HepG2 (cell line): ENCODE results near the gene KRTDAP. TPM values are rescaled to one million over a fixed set of nuclear protein-coding genes. Genes with fewer than 3 reads are reported as not detected.

Experiments
- BCL6 ChIP-seq: IDR thresholded peaks from 2 replicates; pipeline ENCODE4 v1.6.1; 2016; ENCODE audit warnings: missing genetic modification reagents, missing compliant biosample characterization
- BRF2 ChIP-seq: sonication (generic); formaldehyde crosslinking; IDR thresholded peaks from 2 replicates; pipeline ENCODE4 v1.8.1; 2022; ENCODE audit warnings: mild to moderate bottlenecking, missing genetic modification reagents
- GLMP ChIP-seq: sonication (generic); formaldehyde crosslinking; IDR thresholded peaks from 2 replicates; pipeline ENCODE4 v1.9.0; 2021; ENCODE audit warnings: missing genetic modification reagents, mild to moderate bottlenecking, borderline replicate concordance
- HCFC1 ChIP-seq: fragments of 150-350 bp; IDR thresholded peaks from 2 replicates; pipeline ENCODE4 v1.6.1; 2014; ENCODE audit warnings: low read depth, low read length
- HNF4A ChIP-seq: sonication (generic); formaldehyde crosslinking; IDR thresholded peaks from 2 replicates; pipeline ENCODE4 v1.4.0; 2020; ENCODE audit warnings: missing genetic modification reagents
- HNRNPUL1 ChIP-seq: fragments of 200-400 bp; formaldehyde crosslinking; IDR thresholded peaks from 2 replicates; pipeline ENCODE4 v1.6.1; 2017; ENCODE audit warnings: low read depth, mild to moderate bottlenecking, low read length, moderate library complexity
- KLF12 ChIP-seq: sonication (generic); formaldehyde crosslinking; IDR thresholded peaks from 2 replicates; pipeline ENCODE4 v1.4.0; 2020; ENCODE audit warnings: missing genetic modification reagents, borderline replicate concordance
- MEF2D ChIP-seq: sonication (generic); formaldehyde crosslinking; IDR thresholded peaks from 2 replicates; pipeline ENCODE4 v1.5.1; 2020; ENCODE audit warnings: mild to moderate bottlenecking, missing genetic modification reagents
- NCOA1 ChIP-seq: sonication (generic); formaldehyde crosslinking; IDR thresholded peaks from 2 replicates; pipeline ENCODE4 v1.9.0; 2021; ENCODE audit warnings: missing genetic modification reagents
- NFE2L2 ChIP-seq: fragments of 150-350 bp; IDR thresholded peaks from 2 replicates; pipeline ENCODE4 v1.6.1; 2014; ENCODE audit warnings: low read length
- PCBP1 ChIP-seq: fragments of 200-400 bp; formaldehyde crosslinking; IDR thresholded peaks from 2 replicates; pipeline ENCODE4 v1.6.1; 2017; ENCODE audit warnings: mild to moderate bottlenecking, low read depth, low read length, borderline replicate concordance
- REXO4 ChIP-seq: sonication (generic); formaldehyde crosslinking; IDR thresholded peaks from 2 replicates; pipeline ENCODE4 v1.8.0; 2022; ENCODE audit warnings: missing genetic modification reagents, mild to moderate bottlenecking, borderline replicate concordance
- SIN3B ChIP-seq: fragments of 150-350 bp; IDR thresholded peaks from 2 replicates; pipeline ENCODE4 v1.6.1; 2014; ENCODE audit warnings: low read length
- ZBTB39 ChIP-seq: sonication (generic); formaldehyde crosslinking; IDR thresholded peaks from 2 replicates; pipeline ENCODE4 v1.5.0; 2020; ENCODE audit warnings: missing genetic modification reagents
- ZNF766 ChIP-seq: sonication (generic); formaldehyde crosslinking; IDR thresholded peaks from 2 replicates; pipeline ENCODE4 v1.5.0; 2020; ENCODE audit warnings: missing genetic modification reagents, borderline replicate concordance
- ZNF781 ChIP-seq: sonication (generic); formaldehyde crosslinking; IDR thresholded peaks from 2 replicates; pipeline ENCODE4 v1.5.1; 2020; ENCODE audit warnings: borderline replicate concordance, mild to moderate bottlenecking, missing genetic modification reagents; ENCODE audit errors: not compliant biosample characterization
- polyA plus RNA-seq, 8 experiments: library from polyadenylated mRNA; depleted of rRNA in 3 of 8; stranded (reverse) in 7 of 8; unstranded in 1 of 8; fragments of >200 nt; fragmentation: Illumina TruSeq in 4 of 8; extraction: Trizol in 4 of 8; gene quantifications; 2 replicates each; pipeline versions ENCODE4 v1.2.1 to v1.2.3, GENCODE V29; 2011 to 2016; ENCODE audit warnings: low read depth in 4 of 8, missing spikeins in 1 of 8, mixed read lengths in 1 of 8; ENCODE audit not compliant: insufficient read depth in 1 of 8
- total RNA-seq, 5 experiments: library from RNA; depleted of rRNA; stranded (reverse); fragments of >200 nt; fragmentation: Illumina TruSeq; extraction: Trizol; gene quantifications; 2 replicates each; pipeline ENCODE4 v1.2.3, GENCODE V29; 2016; ENCODE audit warnings: low read depth in 1 of 5

Gene KRTDAP
- total and polyA plus RNA-seq, 2 of the 13 experiments (the other 11 are each of a cell fraction or from before 2014, with no cell fraction given) = 0.86 to 1.5 TPM

- peak; percentile 31 for TF ChIP-seq ZNF781 (CRISPR knock-in tag)
- TF ChIP-seq SIN3B = no peak
- no peak for TF ChIP-seq NFE2L2
- TF ChIP-seq GLMP (CRISPR knock-in tag) = no peak
- no peak for TF ChIP-seq KLF12 (CRISPR knock-in tag)
- no peak for TF ChIP-seq NCOA1 (CRISPR knock-in tag)
- TF ChIP-seq ZBTB39 (CRISPR knock-in tag) = no peak
- TF ChIP-seq PCBP1 = no peak
- TF ChIP-seq HNF4A (CRISPR knock-in tag) = no peak
- no peak for TF ChIP-seq REXO4 (CRISPR knock-in tag)
- peak; percentile 68; the same call in 1 of the 2 replicates for TF ChIP-seq HNRNPUL1
- TF ChIP-seq ZNF766 (CRISPR knock-in tag) = no peak
- TF ChIP-seq BCL6 (CRISPR knock-in tag) = peak; percentile 81
- no peak for TF ChIP-seq BRF2 (CRISPR knock-in tag)
- TF ChIP-seq HCFC1 = no peak
- TF ChIP-seq MEF2D (CRISPR knock-in tag) = peak; percentile 11; the same call in 1 of the 2 replicates
Measured at GRCh38 chr19:35458731-35459391, 31.4 kb downstream of the KRTDAP start (continued).
